Gastrocnemius medialis (tissue), 4 donors: ENCODE results near the gene ADARB1.

Source experiments
- POLR2A ChIP-seq, 2 donors: fragments of 450-650 bp; IDR thresholded peaks; one replicate each; pipeline ENCODE4 v1.6.1; 2017; ENCODE audit warnings: antibody characterized with exemption in 2 of 2, mild to moderate bottlenecking in 2 of 2, moderate library complexity in 2 of 2
- TF ChIP-seq, protein P1 (sequence below), 5 experiments: fragments of 450-650 bp in 3 of 5; fragments of 200-600 bp in 2 of 5; sonication (generic) in 2 of 5; IDR thresholded peaks in 4 of 5; conservative IDR thresholded peaks in 1 of 5; 1 replicate in 4 of 5; 2 replicates in 1 of 5; pipeline ENCODE4 v1.5.1; 2016 to 2019; ENCODE audit warnings: antibody characterized with exemption in 5 of 5, mild to moderate bottlenecking in 3 of 5, moderate library complexity in 3 of 5

GRCh38 chr21:45169001-45169400, 94.6 kb downstream of the ADARB1 start:
- TF ChIP-seq, protein P1, sequence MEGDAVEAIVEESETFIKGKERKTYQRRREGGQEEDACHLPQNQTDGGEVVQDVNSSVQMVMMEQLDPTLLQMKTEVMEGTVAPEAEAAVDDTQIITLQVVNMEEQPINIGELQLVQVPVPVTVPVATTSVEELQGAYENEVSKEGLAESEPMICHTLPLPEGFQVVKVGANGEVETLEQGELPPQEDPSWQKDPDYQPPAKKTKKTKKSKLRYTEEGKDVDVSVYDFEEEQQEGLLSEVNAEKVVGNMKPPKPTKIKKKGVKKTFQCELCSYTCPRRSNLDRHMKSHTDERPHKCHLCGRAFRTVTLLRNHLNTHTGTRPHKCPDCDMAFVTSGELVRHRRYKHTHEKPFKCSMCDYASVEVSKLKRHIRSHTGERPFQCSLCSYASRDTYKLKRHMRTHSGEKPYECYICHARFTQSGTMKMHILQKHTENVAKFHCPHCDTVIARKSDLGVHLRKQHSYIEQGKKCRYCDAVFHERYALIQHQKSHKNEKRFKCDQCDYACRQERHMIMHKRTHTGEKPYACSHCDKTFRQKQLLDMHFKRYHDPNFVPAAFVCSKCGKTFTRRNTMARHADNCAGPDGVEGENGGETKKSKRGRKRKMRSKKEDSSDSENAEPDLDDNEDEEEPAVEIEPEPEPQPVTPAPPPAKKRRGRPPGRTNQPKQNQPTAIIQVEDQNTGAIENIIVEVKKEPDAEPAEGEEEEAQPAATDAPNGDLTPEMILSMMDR (IDR thresholded peaks at IDR 0.05 in 4 of 5, conservative IDR thresholded peaks at IDR 0.05 in 1 of 5) = no peak
- no peak for TF ChIP-seq POLR2A (IDR thresholded peaks at IDR 0.05)
